Measurements from ENCODE around the gene GPRC5C. TPM values are rescaled to one million over a fixed set of nuclear protein-coding genes. Genes with fewer than 3 reads are reported as not detected.

GPRC5C gene
- total RNA-seq, 1 experiment from 2014 or later, result 15.5 TPM

GRCh38 chr17:74461611-74462010 is 29.7 kb downstream of the GPRC5C start:
- H3T11ph ChIP-seq (ENCODE audit: low read length), result no peak overlapping the region
- H3K27me3 ChIP-seq (ENCODE audit: insufficient read depth, low read length), result no peaks in the 10 kb centered on the region; the same call in 1 of the 2 replicates
- no peak overlapping the region for H3K9ac ChIP-seq (ENCODE audit: extremely low read depth, insufficient read length, low read length)
- no peak for TF ChIP-seq CTCF (conservative IDR thresholded peaks at IDR 0.05)
- WGBS (ENCODE audit: extremely low coverage, insufficient read length, low lambda C conversion rate), result no CpG with 5 or more reads among the region's 10 CpGs
- no peak overlapping the region for H2BK5ac ChIP-seq (ENCODE audit: insufficient read length, low read length)
- H2AK5ac ChIP-seq (ENCODE audit: insufficient read length, low read length), result no peak overlapping the region
- no peak overlapping the region for H3K27ac ChIP-seq (ENCODE audit: insufficient read length, low read depth, low read length)
- no peaks in the 10 kb centered on the region for H3K79me2 ChIP-seq (ENCODE audit: insufficient read depth, low read length)
- H2BK15ac ChIP-seq (ENCODE audit: low read depth, low read length), result no peak overlapping the region
- H2BK12ac ChIP-seq (ENCODE audit: insufficient read length, low read depth, low read length), result no peak overlapping the region
- H4K8ac ChIP-seq (replicated peaks; ENCODE audit: insufficient read length, low read depth, low read length), result no peak overlapping the region
- no peaks in the 10 kb centered on the region for H3K9me3 ChIP-seq (ENCODE audit: control insufficient read depth, low read depth, low read length)
- Mint-ChIP-seq H3K36me3 (ENCODE audit: insufficient read depth in 1 of 3, low read depth in 3 of 3) (no peaks in the 10 kb centered on the region; a peak in 1 of 7 replicates), H3K4me3 (no peak overlapping the region), H3K27me3 (ENCODE audit: low read depth) (peaks cover 28% of the 10 kb centered on the region), H3K9me3 (no peaks in the 10 kb centered on the region), H3K4me1 (peaks cover 6 to 8% of the 10 kb centered on the region in 2 experiments), H3K27ac (no peak overlapping the region)
- no peak overlapping the region for H3K4me2 ChIP-seq (ENCODE audit: insufficient read depth, insufficient read length, low read length)
- no peak overlapping the region for H2BK20ac ChIP-seq (ENCODE audit: low read depth, low read length, poor library complexity, severe bottlenecking)
- H4K91ac ChIP-seq (ENCODE audit: insufficient read length, low read depth, low read length), result no peak overlapping the region
- no peaks in the 10 kb centered on the region for H4K20me1 ChIP-seq (ENCODE audit: control insufficient read depth, insufficient read depth, insufficient read length)
- H3K56ac ChIP-seq (ENCODE audit: insufficient read length, low read depth, low read length), result no peak overlapping the region
- no peaks in the 10 kb centered on the region for H3K4me1 ChIP-seq (ENCODE audit: insufficient read depth, low read length)
- H3K4ac ChIP-seq (ENCODE audit: low read depth, low read length), result no peak overlapping the region
- no peak overlapping the region for H2BK120ac ChIP-seq (ENCODE audit: low read depth, low read length, poor library complexity, severe bottlenecking)
- no peak overlapping the region for H3K23ac ChIP-seq (ENCODE audit: insufficient read length, low read depth, low read length)
- H3K23me2 ChIP-seq (ENCODE audit: insufficient read length, low read depth, low read length, poor library complexity, severe bottlenecking), result peaks cover 3% of the 10 kb centered on the region
- no peak overlapping the region for H2AFZ ChIP-seq (ENCODE audit: low read length)
- no peak overlapping the region for H4K5ac ChIP-seq (ENCODE audit: insufficient read length, low read depth, low read length)
- H3K79me1 ChIP-seq (ENCODE audit: insufficient read depth, low read depth, low read length, poor library complexity, severe bottlenecking), result no peaks in the 10 kb centered on the region
- H3K18ac ChIP-seq (ENCODE audit: insufficient read length, low read depth, low read length), result no peak overlapping the region
- no peak for DNase-seq
- no peak overlapping the region for H3K14ac ChIP-seq (ENCODE audit: insufficient read depth, low read length)

All from H9 (cell line).